NT2/D1 (cell line): ENCODE measurements around the gene ATE1.

ENCODE experiments used
- DNase-seq: peaks from one replicate; pipeline ENCODE4 v3.0.0-alpha.2; 2011; ENCODE audit warnings: low read depth, low spot score
- H3K27me3 ChIP-seq: 2 replicates; pipeline ENCODE4 v1.6.0; 2011; ENCODE audit warnings: mild to moderate bottlenecking; ENCODE audit not compliant: insufficient read length, insufficient read depth
- H3K36me3 ChIP-seq: 2 replicates; pipeline ENCODE4 v1.6.1; 2011; ENCODE audit warnings: mild to moderate bottlenecking, low read length, mixed read lengths; ENCODE audit not compliant: insufficient read depth, insufficient read length
- H3K4me1 ChIP-seq: 2 replicates; pipeline ENCODE4 v1.5.1; 2011; ENCODE audit not compliant: insufficient read depth, insufficient read length
- H3K4me3 ChIP-seq: 2 replicates; pipeline ENCODE4 v1.5.1; 2011; ENCODE audit warnings: low read depth; ENCODE audit not compliant: insufficient read length
- H3K9ac ChIP-seq: 2 replicates; pipeline ENCODE4 v1.6.0; 2011; ENCODE audit warnings: low read depth; ENCODE audit not compliant: insufficient read length
- H3K9me3 ChIP-seq: 2 replicates; pipeline ENCODE4 v1.5.1; 2011; ENCODE audit warnings: mild to moderate bottlenecking, low read length; ENCODE audit not compliant: insufficient read depth
- SUZ12 ChIP-seq: IDR thresholded peaks from 2 replicates; pipeline ENCODE4 v1.6.1; 2011; ENCODE audit not compliant: insufficient read length, insufficient read depth; ENCODE audit errors: extremely low read depth
- YY1 ChIP-seq: IDR thresholded peaks from 2 replicates; pipeline ENCODE4 v1.6.1; 2011; ENCODE audit not compliant: insufficient read length, insufficient read depth
- ZNF274 ChIP-seq: IDR thresholded peaks from 2 replicates; pipeline ENCODE4 v1.6.1; 2011; ENCODE audit warnings: mild to moderate bottlenecking, low read depth, low read length

Gene ATE1

DNA sequence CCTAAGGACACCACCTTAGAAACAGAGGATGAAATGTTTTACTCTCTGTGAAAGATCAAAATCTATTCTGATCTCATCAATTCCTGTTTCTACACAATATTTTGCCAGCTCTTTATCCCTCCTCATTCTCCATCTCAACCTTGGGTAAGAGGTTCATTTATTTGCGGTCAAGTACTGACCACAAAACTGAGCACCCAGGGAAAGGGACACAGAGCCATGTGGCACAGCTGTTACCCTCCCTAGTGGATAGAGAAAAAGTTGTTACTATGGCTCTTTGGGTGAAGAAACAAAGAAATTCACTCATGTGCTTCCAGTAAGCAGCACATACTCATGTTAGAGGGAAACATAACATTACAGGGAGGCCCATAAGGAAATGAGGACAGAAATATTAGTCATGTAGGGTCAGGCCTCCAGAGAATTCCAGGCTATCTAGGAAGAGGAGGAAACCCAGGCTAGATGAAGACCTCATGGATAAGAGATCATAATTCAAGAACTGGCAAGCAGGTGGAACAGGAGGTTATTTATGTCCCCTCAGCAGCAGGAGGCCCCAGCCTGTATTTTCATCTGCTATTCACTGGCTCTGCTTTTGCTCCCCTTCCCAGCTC, 114.5 kb downstream of the ATE1 start:
- Histone ChIP-seq H3K4me3 (no peak overlapping the region), H3K36me3 (no peaks in the 10 kb centered on the region), H3K9ac (no peak overlapping the region), H3K27me3 (no peaks in the 10 kb centered on the region), H3K4me1 (no peaks in the 10 kb centered on the region), H3K9me3 (no peaks in the 10 kb centered on the region)
- no peak for DNase-seq
- TF ChIP-seq YY1 (no peak), SUZ12 (no peak), ZNF274 (no peak)

- TF ChIP-seq ZNF274 (no peak), SUZ12 (no peak), YY1 (no peak)
- Histone ChIP-seq H3K4me3 (no peak overlapping the region), H3K4me1 (no peaks in the 10 kb centered on the region), H3K27me3 (no peaks in the 10 kb centered on the region), H3K9ac (no peak overlapping the region), H3K36me3 (no peaks in the 10 kb centered on the region), H3K9me3 (no peaks in the 10 kb centered on the region)
- DNase-seq, result no peak
Measured at GRCh38 chr10:121812031-121812430, 115.8 kb downstream of the ATE1 start.

- no peak overlapping the region for H3K9ac ChIP-seq
- TF ChIP-seq YY1 (no peak), ZNF274 (no peak), SUZ12 (no peak)
- no peaks in the 10 kb centered on the region for H3K36me3 ChIP-seq
- no peaks in the 10 kb centered on the region for H3K4me1 ChIP-seq
- H3K4me3 ChIP-seq, result no peak overlapping the region
- DNase-seq, result no peak
- H3K27me3 ChIP-seq, result no peaks in the 10 kb centered on the region
- H3K9me3 ChIP-seq, result no peaks in the 10 kb centered on the region
Measured at GRCh38 chr10:121811386-121811785, 116.4 kb downstream of the ATE1 start.

GRCh38 chr10:121808835-121809234, 119.0 kb downstream of the ATE1 start:
- Histone ChIP-seq H3K4me1 (no peaks in the 10 kb centered on the region), H3K9ac (no peak overlapping the region), H3K4me3 (no peak overlapping the region), H3K27me3 (no peaks in the 10 kb centered on the region), H3K36me3 (no peaks in the 10 kb centered on the region), H3K9me3 (no peaks in the 10 kb centered on the region)
- TF ChIP-seq ZNF274 (no peak), YY1 (no peak), SUZ12 (no peak)
- no peak for DNase-seq

- H3K9ac ChIP-seq, result no peak overlapping the region
- no peaks in the 10 kb centered on the region for H3K4me1 ChIP-seq
- H3K36me3 ChIP-seq, result peaks cover 3% of the 10 kb centered on the region
- H3K9me3 ChIP-seq, result no peaks in the 10 kb centered on the region
- DNase-seq, result no peak
- no peak for TF ChIP-seq SUZ12
- TF ChIP-seq YY1, result no peak
- no peak for TF ChIP-seq ZNF274
- no peaks in the 10 kb centered on the region for H3K27me3 ChIP-seq
- no peak overlapping the region for H3K4me3 ChIP-seq
Measured at GRCh38 chr10:121804460-121804859, 123.4 kb downstream of the ATE1 start.

DNA sequence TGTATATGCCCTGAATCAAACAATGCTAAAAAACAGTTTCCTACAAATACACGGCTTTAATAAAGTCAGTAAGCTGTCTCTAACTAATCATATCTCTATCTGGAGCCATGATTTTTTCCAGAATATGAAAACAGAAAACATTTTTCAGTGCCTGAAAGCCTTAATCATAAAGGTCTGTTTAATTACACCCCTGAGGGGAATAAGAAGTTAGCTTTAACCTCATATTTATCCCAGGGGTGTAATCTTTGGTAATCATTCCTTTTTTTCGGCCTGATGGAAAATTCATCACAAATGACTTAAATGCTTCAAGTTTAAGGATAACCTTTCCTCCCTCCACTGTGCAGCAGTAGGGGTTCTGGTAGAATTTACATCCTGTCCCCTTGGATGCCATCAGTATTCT, 124.2 kb downstream of the ATE1 start:
- H3K4me3 ChIP-seq, result no peak overlapping the region
- no peak for TF ChIP-seq YY1
- no peak for TF ChIP-seq ZNF274
- no peak for TF ChIP-seq SUZ12

DNA sequence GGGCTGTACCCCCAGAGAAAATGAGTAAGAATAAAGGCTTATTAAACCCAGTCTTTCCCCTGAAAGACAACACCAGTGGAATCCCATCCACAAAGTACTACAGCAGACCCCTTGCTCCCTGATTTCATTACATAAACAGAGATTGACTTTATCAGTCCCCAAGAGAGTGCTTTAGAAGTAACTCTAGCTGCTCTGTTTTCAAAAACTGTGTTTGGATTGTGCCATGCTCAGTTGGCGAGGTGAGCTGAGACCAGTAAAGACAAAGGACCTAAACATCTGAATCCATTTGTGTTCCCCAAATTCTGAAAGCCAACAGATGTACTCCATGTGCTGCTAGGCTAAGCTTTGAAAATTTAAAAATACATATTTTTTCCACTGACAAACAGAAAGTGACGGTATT, 127.0 kb downstream of the ATE1 start:
- no peak overlapping the region for H3K4me3 ChIP-seq
- H3K4me1 ChIP-seq, result no peaks in the 10 kb centered on the region
- H3K9ac ChIP-seq, result no peak overlapping the region
- peaks cover 3% of the 10 kb centered on the region for H3K36me3 ChIP-seq
- TF ChIP-seq SUZ12, result no peak
- TF ChIP-seq ZNF274, result no peak
- TF ChIP-seq YY1, result no peak
- DNase-seq, result no peak
- H3K27me3 ChIP-seq, result no peaks in the 10 kb centered on the region
- no peaks in the 10 kb centered on the region for H3K9me3 ChIP-seq

More for the DNA sequence above, 124.2 kb downstream of the ATE1 start:
- Histone ChIP-seq H3K9ac (no peak overlapping the region), H3K27me3 (no peaks in the 10 kb centered on the region), H3K36me3 (peaks cover 3% of the 10 kb centered on the region), H3K4me1 (no peaks in the 10 kb centered on the region), H3K9me3 (no peaks in the 10 kb centered on the region)
- no peak for DNase-seq

DNA sequence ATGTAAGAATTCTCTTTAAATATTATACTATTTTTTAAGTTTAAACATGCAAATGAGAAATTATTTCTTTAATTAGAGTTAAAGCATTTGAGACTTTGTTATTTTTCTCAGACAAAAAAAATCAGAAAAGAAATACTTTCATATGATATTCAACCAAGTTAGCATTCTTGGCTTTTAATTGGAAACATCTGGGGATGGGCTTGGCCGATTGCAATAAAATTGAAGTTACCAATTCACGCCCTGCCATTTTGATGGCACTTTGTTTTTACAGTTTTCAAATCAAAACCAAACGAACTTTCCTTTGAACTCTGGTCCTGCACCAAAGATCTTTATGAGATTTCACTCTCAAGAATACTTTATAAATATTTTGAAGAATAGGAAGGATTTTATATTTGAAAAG, 127.7 kb downstream of the ATE1 start:
- Histone ChIP-seq H3K27me3 (no peaks in the 10 kb centered on the region), H3K9ac (no peak overlapping the region), H3K4me3 (no peak overlapping the region), H3K4me1 (no peaks in the 10 kb centered on the region), H3K36me3 (peaks cover 3% of the 10 kb centered on the region), H3K9me3 (no peaks in the 10 kb centered on the region)
- DNase-seq, result no peak
- TF ChIP-seq SUZ12 (no peak), YY1 (no peak), ZNF274 (no peak)
